Activated T-helper 1 cell treated with anti-CD3 and anti-CD28 coated beads, Interleukin-12 subunit alpha, Interleukin-12 subunit beta, Interleukin-2, Interleukin-4 antibody, amounts not matched to agents 30 ng/mL and 10 ng/mL and 1 ng/mL, durations not matched to agents 14 hours and 24 hours and 36 hours (primary cell): Measurements from ENCODE around the gene COX8A. TPM values are rescaled to one million over a fixed set of nuclear protein-coding genes. Genes with fewer than 3 reads are reported as not detected.

Experiments
- DNase-seq: peaks from one replicate; pipeline ENCODE4 v3.0.0; 2021; ENCODE audit warnings: low spot score
- H3K27ac Mint-ChIP-seq: one replicate; pipeline ENCODE4 v1.8.0; 2021; ENCODE audit warnings: mild to moderate bottlenecking, mixed read lengths
- H3K27me3 Mint-ChIP-seq: one replicate; pipeline ENCODE4 v1.8.0; 2022; ENCODE audit warnings: mild to moderate bottlenecking, moderate library complexity, mixed read lengths; ENCODE audit not compliant: insufficient read depth
- H3K36me3 Mint-ChIP-seq: one replicate; pipeline ENCODE4 v1.8.0; 2021; ENCODE audit warnings: low read depth, mixed read lengths
- H3K4me1 Mint-ChIP-seq: one replicate; pipeline ENCODE4 v1.8.0; 2021; ENCODE audit warnings: low read depth, mixed read lengths
- H3K4me3 Mint-ChIP-seq: one replicate; pipeline ENCODE4 v1.8.0; 2021; ENCODE audit warnings: mild to moderate bottlenecking, moderate library complexity, mixed read lengths
- H3K9me3 Mint-ChIP-seq: one replicate; pipeline ENCODE4 v1.8.0; 2021; ENCODE audit warnings: mixed read lengths
- intact Hi-C: fragments of 100-400 bp; cut with micrococcal nuclease; formaldehyde crosslinking; loops from one replicate; pipeline ENCODE4 v1.15.1; 2024
- total RNA-seq: library from RNA; stranded (reverse); gene quantifications from 2 replicates; pipeline ENCODE4 v1.2.3, GENCODE V29; 2022

Gene COX8A
- total RNA-seq, 1 donor from 2014 or later = 289 TPM

GRCh38 chr11:64009710-64010109 is 35.3 kb downstream of the COX8A start:
- intact Hi-C loops = no loop called here
- peaks cover 29% of the 10 kb centered on the region for H3K27me3 Mint-ChIP-seq
- DNase-seq = no peak
- peaks cover 6% of the 10 kb centered on the region for H3K4me1 Mint-ChIP-seq
- no peaks in the 10 kb centered on the region for H3K36me3 Mint-ChIP-seq
- H3K9me3 Mint-ChIP-seq = peaks cover 17% of the 10 kb centered on the region
- no peak overlapping the region for H3K4me3 Mint-ChIP-seq
- no peak overlapping the region for H3K27ac Mint-ChIP-seq

- H3K9me3 Mint-ChIP-seq = peaks cover 17% of the 10 kb centered on the region
- DNase-seq = no peak
- no peak overlapping the region for H3K27ac Mint-ChIP-seq
- H3K36me3 Mint-ChIP-seq = no peaks in the 10 kb centered on the region
- H3K27me3 Mint-ChIP-seq = peaks cover 26% of the 10 kb centered on the region
- intact Hi-C loops = no loop called here
- H3K4me1 Mint-ChIP-seq = peaks cover 6% of the 10 kb centered on the region
- no peak overlapping the region for H3K4me3 Mint-ChIP-seq
Observed at GRCh38 chr11:64010783-64011182, 36.4 kb downstream of the COX8A start.

- peaks cover 22% of the 10 kb centered on the region for H3K27me3 Mint-ChIP-seq
- intact Hi-C loops = no loop called here
Observed at GRCh38 chr11:64011371-64011770, 37.0 kb downstream of the COX8A start.

GRCh38 chr11:64013141-64013896 is 38.9 kb downstream of the COX8A start:
- peaks cover 2% of the 10 kb centered on the region for H3K27me3 Mint-ChIP-seq
- H3K36me3 Mint-ChIP-seq = no peaks in the 10 kb centered on the region
- H3K4me3 Mint-ChIP-seq = no peak overlapping the region
- H3K4me1 Mint-ChIP-seq = no peaks in the 10 kb centered on the region
- intact Hi-C loops = no loop called here
- no peak for DNase-seq
- no peak overlapping the region for H3K27ac Mint-ChIP-seq
- H3K9me3 Mint-ChIP-seq = peaks cover 17% of the 10 kb centered on the region

More at GRCh38 chr11:64011371-64011770, 37.0 kb downstream of the COX8A start:
- H3K27ac Mint-ChIP-seq = no peak overlapping the region
- H3K4me1 Mint-ChIP-seq = peaks cover 6% of the 10 kb centered on the region
- H3K36me3 Mint-ChIP-seq = no peaks in the 10 kb centered on the region
- H3K9me3 Mint-ChIP-seq = peaks cover 17% of the 10 kb centered on the region
- no peak overlapping the region for H3K4me3 Mint-ChIP-seq
- DNase-seq = no peak

- Mint-ChIP-seq H3K36me3 (no peaks in the 10 kb centered on the region), H3K27ac (no peak overlapping the region), H3K9me3 (peaks cover 17% of the 10 kb centered on the region), H3K4me3 (no peak overlapping the region), H3K27me3 (no peaks in the 10 kb centered on the region), H3K4me1 (no peaks in the 10 kb centered on the region)
- DNase-seq = no peak
- intact Hi-C loops = no loop called here
Observed at GRCh38 chr11:64014356-64014755, 39.9 kb downstream of the COX8A start.

- no peaks in the 10 kb centered on the region for H3K4me1 Mint-ChIP-seq
- intact Hi-C loops = no loop called here
- H3K9me3 Mint-ChIP-seq = peaks cover 12% of the 10 kb centered on the region
- DNase-seq = no peak
- no peaks in the 10 kb centered on the region for H3K36me3 Mint-ChIP-seq
- H3K27ac Mint-ChIP-seq = no peak overlapping the region
- H3K4me3 Mint-ChIP-seq = no peak overlapping the region
- H3K27me3 Mint-ChIP-seq = no peaks in the 10 kb centered on the region
Observed at GRCh38 chr11:64015510-64015909, 41.1 kb downstream of the COX8A start.

GRCh38 chr11:64015935-64016845 is 41.8 kb downstream of the COX8A start:
- Mint-ChIP-seq H3K9me3 (peaks cover 5% of the 10 kb centered on the region), H3K4me1 (no peaks in the 10 kb centered on the region), H3K36me3 (no peaks in the 10 kb centered on the region), H3K4me3 (no peak overlapping the region), H3K27me3 (no peaks in the 10 kb centered on the region), H3K27ac (no peak overlapping the region)
- no peak for DNase-seq
- intact Hi-C loops = no loop called here

GRCh38 chr11:64017945-64018224 is 43.5 kb downstream of the COX8A start:
- Mint-ChIP-seq H3K9me3 (no peaks in the 10 kb centered on the region), H3K4me1 (no peaks in the 10 kb centered on the region), H3K27me3 (no peaks in the 10 kb centered on the region), H3K4me3 (no peak overlapping the region), H3K27ac (no peak overlapping the region), H3K36me3 (no peaks in the 10 kb centered on the region)
- intact Hi-C loops = no loop called here
- DNase-seq = no peak

- no peaks in the 10 kb centered on the region for H3K36me3 Mint-ChIP-seq
- intact Hi-C loops = no loop called here
- no peaks in the 10 kb centered on the region for H3K4me1 Mint-ChIP-seq
- no peaks in the 10 kb centered on the region for H3K27me3 Mint-ChIP-seq
- no peak overlapping the region for H3K4me3 Mint-ChIP-seq
- H3K27ac Mint-ChIP-seq = no peak overlapping the region
- no peaks in the 10 kb centered on the region for H3K9me3 Mint-ChIP-seq
- DNase-seq = no peak
Observed at GRCh38 chr11:64018310-64018709, 43.9 kb downstream of the COX8A start.

- Mint-ChIP-seq H3K27ac (no peak overlapping the region), H3K4me1 (no peaks in the 10 kb centered on the region), H3K9me3 (no peaks in the 10 kb centered on the region), H3K27me3 (no peaks in the 10 kb centered on the region), H3K4me3 (no peak overlapping the region), H3K36me3 (no peaks in the 10 kb centered on the region)
- intact Hi-C loops = no loop called here
- no peak for DNase-seq
Observed at GRCh38 chr11:64019106-64020037, 45.0 kb downstream of the COX8A start.

- intact Hi-C loops = no loop called here
Observed at GRCh38 chr11:64020976-64021756, 46.7 kb downstream of the COX8A start.

GRCh38 chr11:64021757-64022093 is 47.3 kb downstream of the COX8A start:
- Mint-ChIP-seq H3K27ac (no peak overlapping the region), H3K9me3 (no peaks in the 10 kb centered on the region), H3K36me3 (no peaks in the 10 kb centered on the region), H3K4me3 (no peak overlapping the region), H3K27me3 (no peaks in the 10 kb centered on the region), H3K4me1 (no peaks in the 10 kb centered on the region)
- DNase-seq = no peak
- intact Hi-C loops = no loop called here

More at GRCh38 chr11:64020976-64021756, 46.7 kb downstream of the COX8A start:
- Mint-ChIP-seq H3K36me3 (no peaks in the 10 kb centered on the region), H3K4me3 (no peak overlapping the region), H3K9me3 (no peaks in the 10 kb centered on the region), H3K4me1 (no peaks in the 10 kb centered on the region), H3K27ac (no peak overlapping the region), H3K27me3 (no peaks in the 10 kb centered on the region)
- DNase-seq = no peak
